ENCODE results near the gene CXorf66. TPM values are rescaled to one million over a fixed set of nuclear protein-coding genes. Genes with fewer than 3 reads are reported as not detected.

CXorf66 gene
- total RNA-seq, 1 experiment from 2014 or later = not detected

DNA sequence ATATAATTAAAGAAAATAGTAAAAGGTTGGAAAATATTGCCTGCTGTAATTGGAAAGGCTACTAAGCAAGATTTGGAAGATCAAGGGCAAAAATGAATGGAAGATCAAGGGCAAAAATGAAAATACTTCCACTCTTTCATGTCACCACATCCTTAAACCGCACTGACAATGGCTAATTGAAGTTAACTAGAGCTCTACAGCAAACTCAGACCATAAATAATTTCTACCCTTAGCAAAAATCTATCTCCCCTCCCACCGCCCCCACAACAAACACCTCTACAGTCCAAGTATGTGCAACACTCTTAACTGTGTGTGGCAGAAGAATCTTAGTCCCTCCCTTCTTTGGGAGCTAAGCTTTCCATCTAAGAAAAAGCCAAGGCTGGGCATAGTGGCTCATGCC, 59.6 kb downstream of the CXorf66 start:
- Histone ChIP-seq H3K36me3 (ENCODE audit: control insufficient read depth in 1 of 2, insufficient read depth in 2 of 2, low read length in 2 of 2) (no peaks in the 10 kb centered on the region), H4K20me1 (ENCODE audit: insufficient read depth) (no peaks in the 10 kb centered on the region), H3K4me3 (replicated peaks in 1 of 2; ENCODE audit: low read depth in 1 of 2, low read length in 2 of 2) (no peak overlapping the region), H3K9ac (ENCODE audit: low read length) (no peak overlapping the region), H3K27ac (ENCODE audit: low read depth, low read length) (no peak overlapping the region), H2AFZ (ENCODE audit: low read depth, low read length, poor library complexity, severe bottlenecking) (no peak overlapping the region), H3K79me2 (ENCODE audit: insufficient read depth, low read length) (no peaks in the 10 kb centered on the region), H3K4me1 (ENCODE audit: control insufficient read depth in 1 of 2, insufficient read depth in 2 of 2, low read length in 2 of 2) (no peaks in the 10 kb centered on the region), H3K9me2 (ENCODE audit: insufficient read depth) (no peaks in the 10 kb centered on the region), H3K4me2 (ENCODE audit: low read length) (no peak overlapping the region), H3K9me3 (ENCODE audit: control insufficient read depth in 1 of 2, insufficient read depth in 1 of 2, low read depth in 1 of 2, low read length in 2 of 2) (no peaks in the 10 kb centered on the region), H3K27me3 (ENCODE audit: insufficient read depth, low read length) (no peaks in the 10 kb centered on the region)
- ATAC-seq (no peak), DNase-seq (ENCODE audit: low read depth, low spot score) (no peak)
- no TSS peak for BruUV-seq (replicated peaks)
- ChIA-PET RAD21 (ENCODE audit: low non-redundant PET in 1 of 2, low total read pairs in 2 of 2, uncharacterized antibody in 2 of 2, unreplicated experiment in 2 of 2) (no interaction called here), POLR2A (no interaction called here), CTCF (no interaction called here)
- TF ChIP-seq SP1 (IDR thresholded peaks at IDR 0.05; ENCODE audit: low read depth) (no peak), TCF7L2 (IDR thresholded peaks at IDR 0.05; ENCODE audit: borderline replicate concordance, extremely low read depth, insufficient read depth, insufficient read length) (no peak), EZH2 (IDR thresholded peaks at IDR 0.05) (no peak)
- intact Hi-C loops (cut with micrococcal nuclease) = no loop called here

MicroRNAs within 50 kb of the gene (microRNA counts, 767-probe panel; counts per million panel counts)
- not detected for microRNA hsa-miR-505-3p

Small RNAs within 50 kb of the gene (microRNA-seq; reads per million reads assigned to microRNA genes)
- 195 reads per million, percentile 67 among the genes with 10 or more reads in this experiment for gene MIR505 (ENCODE audit: borderline number of aligned reads)

Other genes with a start within 250 kb of the CXorf66 start
- gene ATP11C, start 32.5 kb downstream of the CXorf66 start, total RNA-seq (2021; ENCODE audit: unreplicated experiment) = 19.4 TPM